ENCODE results near the gene TREH. TPM values are rescaled to one million over a fixed set of nuclear protein-coding genes. Genes with fewer than 3 reads are reported as not detected.
"Not testable (repeated sequence)": the region's sequence is repeated elsewhere in the genome, so short reads cannot be mapped to it uniquely, and the experiment has no call there.

TREH gene, protein sequence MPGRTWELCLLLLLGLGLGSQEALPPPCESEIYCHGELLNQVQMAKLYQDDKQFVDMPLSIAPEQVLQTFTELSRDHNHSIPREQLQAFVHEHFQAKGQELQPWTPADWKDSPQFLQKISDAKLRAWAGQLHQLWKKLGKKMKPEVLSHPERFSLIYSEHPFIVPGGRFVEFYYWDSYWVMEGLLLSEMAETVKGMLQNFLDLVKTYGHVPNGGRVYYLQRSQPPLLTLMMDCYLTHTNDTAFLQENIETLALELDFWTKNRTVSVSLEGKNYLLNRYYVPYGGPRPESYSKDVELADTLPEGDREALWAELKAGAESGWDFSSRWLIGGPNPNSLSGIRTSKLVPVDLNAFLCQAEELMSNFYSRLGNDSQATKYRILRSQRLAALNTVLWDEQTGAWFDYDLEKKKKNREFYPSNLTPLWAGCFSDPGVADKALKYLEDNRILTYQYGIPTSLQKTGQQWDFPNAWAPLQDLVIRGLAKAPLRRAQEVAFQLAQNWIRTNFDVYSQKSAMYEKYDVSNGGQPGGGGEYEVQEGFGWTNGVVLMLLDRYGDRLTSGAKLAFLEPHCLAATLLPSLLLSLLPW
- total RNA-seq = not detected
- total RNA-seq (2013) = not detected
- total RNA-seq = 0 to 0.06 (median 0) reads per million in 29 experiments

DNA sequence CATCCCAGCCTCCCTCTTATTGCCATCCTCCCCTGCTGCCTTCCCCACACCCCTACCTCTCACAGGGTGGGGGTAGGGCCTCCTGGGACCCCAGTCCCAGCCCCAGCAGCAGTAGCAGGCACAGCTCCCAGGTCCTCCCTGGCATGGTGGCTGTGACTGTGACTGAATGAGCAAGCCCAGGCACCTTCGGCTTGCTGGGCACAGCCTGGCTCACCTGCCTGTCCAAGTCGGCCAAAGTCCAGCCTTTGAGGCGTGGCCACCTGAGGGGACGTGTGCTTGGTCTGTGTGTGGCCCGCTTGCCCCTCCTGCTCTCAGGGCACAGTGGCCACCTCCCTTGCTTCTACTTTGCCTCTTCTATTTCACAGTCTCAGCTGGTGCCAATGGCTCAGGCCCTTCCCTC is at the start of gene TREH:
TREH (minus strand) TSS at position 168 of the 400 bp plus-strand sequence; CDS start at position 145, 23 bp downstream.
- ATAC-seq (replicated peaks in 1 of 4) = no peak
- no peaks in the 10 kb centered on the region for H3K9me3 ChIP-seq
- no peaks in the 10 kb centered on the region for H3K4me1 ChIP-seq (ENCODE audit: control insufficient read depth in 1 of 2, extremely low read depth in 1 of 2, insufficient read depth in 2 of 2, low read length in 2 of 2)
- POLR2A ChIA-PET = no interaction called here
- H3K4me3 ChIP-seq (ENCODE audit: control insufficient read depth in 1 of 2, extremely low read depth in 1 of 2, low read length in 1 of 2) = no peak within 1 kb of the TSS
- Mint-ChIP-seq H3K36me3 (peaks cover 4% of the 10 kb centered on the region), H3K4me3 (no peak within 1 kb of the TSS), H3K4me1 (peaks cover 0 to 2% (median 2%) of the 10 kb centered on the region in 3 donors), H3K9me3 (peaks cover 0 to 4% (median 0%) of the 10 kb centered on the region in 3 donors), H3K27me3 (no peaks in the 10 kb centered on the region), H3K27ac (no peak within 1 kb of the TSS)
- H3K27ac ChIP-seq (ENCODE audit: low read length) = no peak within 1 kb of the TSS
- no peak for DNase-seq
- H3K36me3 ChIP-seq (ENCODE audit: control insufficient read depth in 2 of 2, extremely low read depth in 1 of 2, insufficient read depth in 1 of 2, low read length in 1 of 2) = no peaks in the 10 kb centered on the region
- H3K27me3 ChIP-seq (replicated peaks in 1 of 2; ENCODE audit: control insufficient read depth in 2 of 2, extremely low read depth in 1 of 2, insufficient read depth in 2 of 2, low read length in 1 of 2) = peaks cover 0 to 8% of the 10 kb centered on the region in 2 experiments
- WGBS (ENCODE audit: insufficient coverage) = 86% methylated on average over 5 of the region's 5 CpGs
- CTCF ChIA-PET = no interaction called here

DNA sequence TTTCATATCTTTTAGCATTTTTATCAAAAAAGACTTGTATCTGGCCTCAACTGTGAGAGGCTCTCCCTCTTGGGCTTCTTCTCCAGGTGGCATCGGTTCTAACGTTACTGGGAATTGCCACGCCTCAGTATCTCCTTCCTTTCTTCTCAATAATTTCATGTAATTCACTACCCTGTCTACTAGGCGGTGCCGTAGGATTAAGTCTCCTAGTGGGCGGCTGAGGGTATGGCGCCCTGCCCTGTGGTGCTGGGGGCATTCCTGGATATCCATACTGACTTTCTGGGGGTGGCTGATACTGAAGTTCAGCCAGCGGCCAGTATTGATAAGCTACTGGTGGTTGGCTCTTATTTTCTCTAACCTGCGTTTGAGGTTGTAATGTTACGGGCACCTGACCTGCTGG is 48.7 kb upstream of the TREH start:
- peak in 3 of 35 experiments; percentile 2 to 8 (median 6) for DNase-seq
- H3K4me1 Mint-ChIP-seq; H3K4me3 Mint-ChIP-seq; H3K27ac ChIP-seq (ENCODE audit: low read length); CTCF ChIA-PET; POLR2A ChIA-PET; H3K27me3 ChIP-seq (replicated peaks in 1 of 2; ENCODE audit: control insufficient read depth in 2 of 2, extremely low read depth in 1 of 2, insufficient read depth in 2 of 2, low read length in 1 of 2); H3K9me3 ChIP-seq; ATAC-seq (replicated peaks in 1 of 4); H3K9me3 Mint-ChIP-seq; H3K4me1 ChIP-seq (ENCODE audit: control insufficient read depth in 1 of 2, extremely low read depth in 1 of 2, insufficient read depth in 2 of 2, low read length in 2 of 2); H3K27me3 Mint-ChIP-seq; H3K4me3 ChIP-seq (ENCODE audit: control insufficient read depth in 1 of 2, extremely low read depth in 1 of 2, low read length in 1 of 2); H3K27ac Mint-ChIP-seq; H3K36me3 Mint-ChIP-seq; H3K36me3 ChIP-seq (ENCODE audit: control insufficient read depth in 2 of 2, extremely low read depth in 1 of 2, insufficient read depth in 1 of 2, low read length in 1 of 2): not testable (repeated sequence)
- 100% methylated on average over 2 of the region's 10 CpGs for WGBS (ENCODE audit: insufficient coverage)

DNA sequence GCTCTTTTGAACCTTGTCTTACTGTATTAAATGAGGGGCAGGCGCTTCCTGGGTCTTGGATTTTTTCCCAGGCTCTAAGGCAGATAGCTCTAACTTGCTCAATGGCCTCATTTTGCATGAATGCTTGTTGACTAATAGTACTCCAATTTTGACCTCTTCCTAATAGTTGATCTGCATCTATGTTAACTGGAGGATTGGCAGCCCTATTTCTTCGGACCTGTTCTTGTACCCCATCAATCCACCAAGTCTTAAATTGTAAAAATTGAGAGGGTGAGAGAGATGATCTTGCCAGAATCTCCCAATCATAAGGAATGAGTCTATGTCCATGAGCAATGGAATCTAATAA is 48.2 kb upstream of the TREH start:
- H3K4me3 ChIP-seq (ENCODE audit: control insufficient read depth in 1 of 2, extremely low read depth in 1 of 2, low read length in 1 of 2); CTCF ChIA-PET; H3K4me3 Mint-ChIP-seq; H3K36me3 ChIP-seq (ENCODE audit: control insufficient read depth in 2 of 2, extremely low read depth in 1 of 2, insufficient read depth in 1 of 2, low read length in 1 of 2); H3K36me3 Mint-ChIP-seq; ATAC-seq (replicated peaks in 1 of 4); H3K4me1 Mint-ChIP-seq; H3K9me3 Mint-ChIP-seq; POLR2A ChIA-PET; DNase-seq; H3K27ac ChIP-seq (ENCODE audit: low read length); H3K4me1 ChIP-seq (ENCODE audit: control insufficient read depth in 1 of 2, extremely low read depth in 1 of 2, insufficient read depth in 2 of 2, low read length in 2 of 2); H3K27ac Mint-ChIP-seq; H3K9me3 ChIP-seq; H3K27me3 ChIP-seq (replicated peaks in 1 of 2; ENCODE audit: control insufficient read depth in 2 of 2, extremely low read depth in 1 of 2, insufficient read depth in 2 of 2, low read length in 1 of 2); H3K27me3 Mint-ChIP-seq: not testable (repeated sequence)
- no CpG with 5 or more reads among the region's 2 CpGs for WGBS (ENCODE audit: insufficient coverage)

DNA sequence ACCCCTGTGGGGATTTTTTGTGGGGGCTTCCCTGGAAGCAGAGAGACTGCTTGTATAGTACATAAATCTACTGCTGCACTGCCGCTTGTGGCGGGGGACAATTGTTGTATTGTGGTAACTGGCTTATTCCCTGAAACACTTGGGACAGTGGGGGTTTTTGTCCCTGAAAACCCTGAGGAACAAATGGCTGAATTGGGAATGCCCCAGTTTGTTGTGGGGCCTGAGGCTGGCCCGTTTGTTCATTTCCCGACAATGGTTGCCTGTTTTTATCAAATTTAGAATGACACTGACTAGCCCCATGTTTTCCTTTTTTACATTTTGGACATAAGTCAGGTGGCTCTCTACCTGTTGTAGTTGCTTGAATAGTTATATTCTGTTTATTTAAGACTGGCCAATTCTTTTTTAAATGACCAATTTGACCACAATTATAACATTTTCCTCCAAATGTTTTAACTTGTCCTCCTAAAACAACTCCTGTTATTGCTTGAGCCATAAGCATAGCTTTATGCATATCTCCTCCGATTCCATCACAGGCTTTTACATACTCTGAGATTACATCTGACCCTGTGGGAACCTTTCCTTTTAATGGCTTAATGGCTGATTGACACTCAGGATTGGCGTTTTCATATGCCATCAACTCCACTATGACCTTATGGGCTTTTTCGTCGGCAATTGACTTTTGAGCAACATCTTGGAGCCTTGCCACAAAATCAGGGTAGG is 47.7 kb upstream of the TREH start:
- not testable (repeated sequence) for H3K4me3 Mint-ChIP-seq
- WGBS (ENCODE audit: insufficient coverage) = 75% methylated on average over 1 of the region's 8 CpGs

DNA sequence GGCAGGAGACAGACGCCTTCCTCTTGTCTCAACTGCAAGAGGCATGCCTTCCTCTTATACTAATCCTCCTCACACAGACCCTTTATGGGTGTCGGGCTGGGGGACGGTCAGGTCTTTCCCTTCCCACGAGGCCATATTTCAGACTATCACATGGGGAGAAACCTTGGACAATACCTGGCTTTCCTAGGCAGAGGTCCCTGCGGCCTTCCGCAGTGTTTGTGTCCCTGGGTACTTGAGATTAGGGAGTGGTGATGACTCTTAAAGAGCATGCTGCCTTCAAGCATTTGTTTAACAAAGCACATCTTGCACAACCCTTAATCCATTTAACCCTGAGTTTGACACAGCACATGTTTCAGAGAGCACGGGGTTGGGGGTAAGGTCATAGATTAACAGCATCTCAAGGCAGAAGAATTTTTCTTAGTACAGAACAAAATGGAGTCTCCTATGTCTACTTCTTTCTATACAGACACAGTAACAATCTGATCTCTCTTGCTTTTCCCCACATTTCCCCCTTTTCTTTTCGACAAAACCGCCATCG is 42.1 kb upstream of the TREH start:
- POLR2A ChIA-PET; DNase-seq; ATAC-seq (replicated peaks in 1 of 4); H3K27ac ChIP-seq (ENCODE audit: low read length); CTCF ChIA-PET; H3K9me3 ChIP-seq; H3K4me1 Mint-ChIP-seq; H3K27me3 Mint-ChIP-seq; H3K36me3 ChIP-seq (ENCODE audit: control insufficient read depth in 2 of 2, extremely low read depth in 1 of 2, insufficient read depth in 1 of 2, low read length in 1 of 2); H3K27me3 ChIP-seq (replicated peaks in 1 of 2; ENCODE audit: control insufficient read depth in 2 of 2, extremely low read depth in 1 of 2, insufficient read depth in 2 of 2, low read length in 1 of 2); H3K9me3 Mint-ChIP-seq; H3K4me3 Mint-ChIP-seq; H3K4me1 ChIP-seq (ENCODE audit: control insufficient read depth in 1 of 2, extremely low read depth in 1 of 2, insufficient read depth in 2 of 2, low read length in 2 of 2); H3K36me3 Mint-ChIP-seq; H3K4me3 ChIP-seq (ENCODE audit: control insufficient read depth in 1 of 2, extremely low read depth in 1 of 2, low read length in 1 of 2); H3K27ac Mint-ChIP-seq: not testable (repeated sequence)
- WGBS (ENCODE audit: insufficient coverage) = no CpG with 5 or more reads among the region's 10 CpGs

More for the DNA sequence above, 47.7 kb upstream of the TREH start:
- H3K36me3 ChIP-seq (ENCODE audit: control insufficient read depth in 2 of 2, extremely low read depth in 1 of 2, insufficient read depth in 1 of 2, low read length in 1 of 2); H3K27ac ChIP-seq (ENCODE audit: low read length); H3K27ac Mint-ChIP-seq; H3K4me1 ChIP-seq (ENCODE audit: control insufficient read depth in 1 of 2, extremely low read depth in 1 of 2, insufficient read depth in 2 of 2, low read length in 2 of 2); H3K4me3 ChIP-seq (ENCODE audit: control insufficient read depth in 1 of 2, extremely low read depth in 1 of 2, low read length in 1 of 2); POLR2A ChIA-PET; ATAC-seq (replicated peaks in 1 of 4); DNase-seq; H3K9me3 Mint-ChIP-seq; H3K4me1 Mint-ChIP-seq; H3K27me3 ChIP-seq (replicated peaks in 1 of 2; ENCODE audit: control insufficient read depth in 2 of 2, extremely low read depth in 1 of 2, insufficient read depth in 2 of 2, low read length in 1 of 2); H3K9me3 ChIP-seq; CTCF ChIA-PET; H3K36me3 Mint-ChIP-seq; H3K27me3 Mint-ChIP-seq: not testable (repeated sequence)

DNA sequence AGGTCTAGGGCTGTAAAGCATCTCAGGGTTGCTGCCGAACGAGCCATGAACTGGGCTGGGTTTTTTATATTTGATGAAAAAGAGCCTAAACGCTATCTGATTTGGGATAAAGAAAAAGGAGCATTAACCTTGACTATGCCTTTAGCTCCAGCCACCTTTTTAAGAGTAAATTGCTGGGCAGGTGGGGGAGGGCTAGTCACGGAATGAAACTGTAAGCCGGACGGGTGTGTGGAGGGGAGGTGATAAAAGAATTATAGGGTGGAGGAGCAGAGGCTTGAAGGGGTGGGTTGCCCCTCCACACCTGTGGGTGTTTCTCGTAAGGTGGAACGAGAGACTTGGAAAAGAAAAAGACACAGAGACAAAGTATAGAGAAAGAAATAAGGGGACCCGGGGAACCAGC is 41.3 kb upstream of the TREH start:
- H3K9me3 ChIP-seq; DNase-seq; H3K9me3 Mint-ChIP-seq; ATAC-seq (replicated peaks in 1 of 4); H3K36me3 Mint-ChIP-seq; H3K4me3 ChIP-seq (ENCODE audit: control insufficient read depth in 1 of 2, extremely low read depth in 1 of 2, low read length in 1 of 2); H3K4me1 Mint-ChIP-seq; H3K4me1 ChIP-seq (ENCODE audit: control insufficient read depth in 1 of 2, extremely low read depth in 1 of 2, insufficient read depth in 2 of 2, low read length in 2 of 2); CTCF ChIA-PET; H3K27ac ChIP-seq (ENCODE audit: low read length); H3K27ac Mint-ChIP-seq; H3K27me3 ChIP-seq (replicated peaks in 1 of 2; ENCODE audit: control insufficient read depth in 2 of 2, extremely low read depth in 1 of 2, insufficient read depth in 2 of 2, low read length in 1 of 2); H3K4me3 Mint-ChIP-seq; H3K36me3 ChIP-seq (ENCODE audit: control insufficient read depth in 2 of 2, extremely low read depth in 1 of 2, insufficient read depth in 1 of 2, low read length in 1 of 2); H3K27me3 Mint-ChIP-seq: not testable (repeated sequence)
- POLR2A ChIA-PET = interaction anchor here in 1 of 2 donors (0.7 kb wide), 1 partner anchor 49 kb away, joined by 3 read pairs; no protein-coding TSS in a partner anchor
- WGBS (ENCODE audit: insufficient coverage) = no CpG with 5 or more reads among the region's 9 CpGs
